NB4 (cell line): ENCODE measurements around the gene GATA5.

ENCODE experiments used
- CTCF ChIP-seq: IDR thresholded peaks from one replicate; pipeline ENCODE4 v1.5.1; 2012; ENCODE audit warnings: low read depth, low read length
- POLR2A ChIP-seq: IDR thresholded peaks from 2 replicates; pipeline ENCODE4 v1.6.1; 2011; ENCODE audit warnings: mild to moderate bottlenecking; ENCODE audit not compliant: insufficient read length; ENCODE audit errors: extremely low read depth

GRCh38 chr20:62448788-62449187 is 27.0 kb downstream of the GATA5 start:
- TF ChIP-seq CTCF = no peak
- TF ChIP-seq POLR2A = no peak
